ENCODE measurements around the gene SYPL1.

The SYPL1 gene

GRCh38 chr7:106068538-106068961, 43.6 kb downstream of the SYPL1 start:
- DNase-seq, result no peak

- DNase-seq, result no peak
Observed at GRCh38 chr7:106067678-106068077, 44.4 kb downstream of the SYPL1 start.

DNA sequence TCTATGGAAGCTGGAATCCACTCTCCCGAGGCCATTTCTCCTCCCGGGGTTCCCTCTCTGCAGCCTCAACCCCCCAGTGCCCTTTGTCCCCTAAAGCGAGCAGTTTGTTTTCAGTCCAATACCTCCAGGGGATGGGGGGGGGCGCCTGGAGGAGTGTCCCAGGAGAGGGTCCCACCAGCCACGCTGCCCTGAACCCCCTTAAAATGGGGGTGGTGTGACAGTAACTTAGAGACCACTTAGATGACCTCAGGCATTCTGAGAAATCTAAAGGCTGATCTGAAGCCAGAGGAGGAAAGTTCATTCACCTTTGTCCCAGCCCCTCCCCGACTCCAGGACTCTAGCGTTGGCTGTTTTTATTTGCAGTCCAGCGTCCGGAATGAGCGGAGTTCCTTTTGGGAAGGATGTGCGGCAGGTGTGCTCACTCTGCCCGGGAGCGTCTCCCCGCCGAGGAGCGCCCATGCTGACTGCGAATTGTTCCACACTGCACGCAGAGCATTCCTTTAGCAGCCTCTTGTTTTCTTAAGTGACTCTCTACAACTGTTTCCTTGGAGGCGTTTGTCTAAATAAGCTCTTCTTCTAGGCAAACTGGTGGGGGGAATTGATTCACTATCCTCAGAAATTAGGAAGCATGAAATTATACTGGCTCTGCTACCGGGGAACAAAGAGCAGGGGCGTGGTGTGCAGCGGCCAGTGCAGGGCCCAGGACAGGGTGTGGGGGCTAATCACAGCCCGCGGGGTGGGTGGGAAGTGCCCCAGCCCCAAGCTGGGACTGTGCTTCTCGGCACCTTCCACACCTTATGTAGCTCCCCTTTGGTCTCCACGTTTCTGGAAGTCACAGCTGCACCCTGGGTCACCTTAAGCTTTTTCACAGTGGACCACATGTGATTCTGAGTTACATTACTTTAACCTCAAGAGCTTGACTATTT, 46.3 kb downstream of the SYPL1 start:
- DNase-seq, result peak in 1 of 56 donors; percentile 20

DNA sequence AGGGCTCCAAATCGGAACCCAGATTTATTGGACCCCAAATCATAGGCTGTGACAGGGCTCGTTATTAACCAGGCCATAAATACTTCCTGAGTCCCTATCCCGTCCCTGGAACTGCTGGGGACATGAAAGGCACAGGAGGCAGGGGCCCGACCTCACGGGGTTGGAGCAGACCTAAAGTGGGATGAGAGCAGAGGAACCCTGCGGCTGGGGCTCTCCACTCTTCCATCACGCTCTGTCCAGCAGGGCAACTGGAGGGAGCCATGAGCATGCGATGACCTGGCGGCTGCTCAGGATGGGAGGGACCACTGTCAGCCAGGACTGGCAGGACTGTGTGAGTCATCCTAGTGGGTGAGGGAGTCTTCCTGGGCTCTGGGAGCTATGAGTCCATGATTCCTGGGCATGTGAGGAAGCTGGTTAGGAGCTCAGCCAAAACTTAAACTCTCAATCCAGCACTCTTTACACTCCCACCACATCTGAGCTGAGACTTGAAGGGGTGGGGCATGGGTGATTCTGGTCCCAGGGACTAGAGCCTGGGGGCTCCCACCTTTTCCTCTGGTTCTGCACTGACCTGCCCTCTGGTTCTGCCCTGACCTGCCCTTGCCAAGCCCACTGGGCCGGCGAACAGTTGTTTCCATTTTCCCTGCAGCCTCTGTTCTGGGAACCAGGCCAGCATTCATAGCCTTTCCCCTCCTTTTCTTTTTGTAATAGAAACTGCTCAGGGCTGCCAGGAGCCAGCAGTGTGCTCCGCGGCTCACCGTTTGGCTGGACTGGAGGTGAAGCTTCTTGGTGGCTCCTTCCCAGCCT, 47.1 kb downstream of the SYPL1 start:
- DNase-seq, result peak in 49 of 56 donors; percentile 13 to 79 (median 60)

DNA sequence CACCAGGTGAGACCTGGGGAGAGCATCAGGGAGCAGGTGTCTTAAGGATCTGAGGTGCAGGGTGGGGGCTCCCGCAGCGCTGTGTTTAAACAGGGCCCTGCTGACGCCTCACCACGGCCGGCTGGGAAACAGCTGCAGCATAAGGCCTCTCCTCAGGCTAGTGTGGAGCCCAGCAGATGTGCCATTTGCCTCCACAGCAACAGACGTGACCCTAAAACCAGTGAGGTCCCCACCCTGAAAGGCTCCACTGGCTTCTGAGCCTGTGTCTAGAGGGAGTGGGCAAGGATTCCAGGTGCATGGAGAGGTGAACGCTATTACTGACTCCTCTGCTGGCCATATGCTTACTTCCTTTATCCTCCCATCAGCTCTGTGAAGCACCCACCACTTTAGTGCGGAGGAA, 47.8 kb downstream of the SYPL1 start:
- no peak for DNase-seq

DNA sequence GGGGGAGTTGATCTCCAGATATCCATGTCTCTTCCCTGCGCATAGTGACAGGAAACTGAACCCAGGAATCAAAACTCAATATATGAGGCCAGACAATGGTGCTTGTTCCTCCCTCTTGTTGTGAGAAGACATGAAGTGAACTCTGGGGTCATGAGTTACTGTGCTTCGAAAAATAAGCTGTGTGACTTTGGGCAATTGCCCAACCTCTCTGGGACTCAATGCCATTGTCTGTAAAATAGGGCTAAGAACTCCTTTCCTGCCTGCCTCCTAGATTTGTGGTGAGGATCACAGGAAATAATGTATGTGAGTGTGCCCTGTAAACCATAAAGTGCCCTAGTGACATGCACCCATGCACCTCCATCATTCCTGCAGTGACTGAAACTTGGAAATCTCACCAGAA, 48.4 kb downstream of the SYPL1 start:
- no peak for DNase-seq

GRCh38 chr7:106063024-106063423, 49.1 kb downstream of the SYPL1 start:
- DNase-seq, result no peak

- DNase-seq, result no peak
Observed at GRCh38 chr7:106062521-106062931, 49.6 kb downstream of the SYPL1 start.

DNA sequence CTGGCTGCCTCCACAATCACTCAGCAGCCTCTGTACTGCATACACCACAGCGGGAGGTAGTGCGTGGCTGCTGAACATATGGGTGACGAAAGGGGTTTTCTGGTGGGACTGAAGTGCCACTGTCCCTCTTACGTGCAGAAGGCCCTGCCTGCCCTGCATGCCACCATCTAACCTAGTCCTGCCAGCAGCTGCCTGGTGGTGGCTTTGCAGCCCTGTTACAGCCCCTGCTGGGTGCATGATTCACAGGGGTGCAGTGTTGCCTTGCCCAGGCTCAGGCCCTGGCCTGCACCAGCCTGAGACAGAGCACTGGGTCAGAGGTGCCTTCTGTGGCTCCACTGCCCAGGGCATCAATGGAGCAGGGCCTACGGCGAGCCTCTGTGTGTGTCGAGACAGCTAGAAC, 50.1 kb downstream of the SYPL1 start:
- no peak for DNase-seq

GRCh38 chr7:106061301-106061979, 50.7 kb downstream of the SYPL1 start:
- DNase-seq, result no peak

DNA sequence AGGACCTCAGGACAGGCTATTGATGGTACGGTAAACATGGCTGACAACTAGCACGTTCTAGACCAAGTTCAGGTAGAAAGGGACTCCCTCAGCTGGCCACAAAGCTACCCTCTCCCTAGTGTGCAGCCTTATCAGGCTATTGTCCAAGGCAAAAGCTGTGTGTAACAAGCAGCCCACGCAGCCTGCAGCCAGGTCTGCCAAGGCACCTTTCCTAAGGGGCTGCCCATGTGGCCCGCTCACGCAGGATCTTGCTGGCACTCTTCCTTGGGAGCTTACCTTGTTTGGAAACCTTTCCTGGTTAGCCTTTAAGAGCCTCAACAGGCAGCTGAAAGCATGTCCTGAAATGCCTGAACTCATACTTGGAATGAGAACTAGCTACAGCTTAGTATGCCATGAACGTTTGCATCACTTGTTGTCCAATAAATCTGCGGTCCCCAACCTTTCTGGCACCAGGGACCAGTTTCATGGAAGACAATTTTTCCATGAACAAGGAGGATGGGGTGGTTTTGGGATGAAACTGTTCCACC, 51.7 kb downstream of the SYPL1 start:
- DNase-seq, result no peak

DNA sequence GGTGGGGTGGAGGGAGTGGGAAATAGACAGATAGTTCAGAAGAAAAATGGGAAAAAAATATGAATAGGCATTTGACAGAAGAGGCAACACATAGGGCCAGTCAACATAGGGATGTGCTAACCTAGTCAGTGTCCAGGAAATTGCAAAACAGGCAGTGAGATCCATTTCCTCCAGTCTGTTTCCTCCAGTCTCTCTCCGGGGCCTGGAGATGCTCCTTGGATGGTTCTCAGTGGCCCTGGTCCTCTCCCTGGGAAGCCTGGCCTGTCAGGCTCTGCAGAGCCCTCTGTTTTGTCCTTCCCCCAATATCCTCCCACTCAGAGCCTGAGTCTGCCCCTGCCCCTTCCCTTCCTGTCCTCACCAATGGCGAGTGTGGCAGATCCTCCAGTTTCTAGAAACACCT, 52.6 kb downstream of the SYPL1 start:
- DNase-seq, result no peak

GRCh38 chr7:106058928-106059324, 53.2 kb downstream of the SYPL1 start:
- peak in 2 of 56 donors; percentile 58 to 89 for DNase-seq

DNA sequence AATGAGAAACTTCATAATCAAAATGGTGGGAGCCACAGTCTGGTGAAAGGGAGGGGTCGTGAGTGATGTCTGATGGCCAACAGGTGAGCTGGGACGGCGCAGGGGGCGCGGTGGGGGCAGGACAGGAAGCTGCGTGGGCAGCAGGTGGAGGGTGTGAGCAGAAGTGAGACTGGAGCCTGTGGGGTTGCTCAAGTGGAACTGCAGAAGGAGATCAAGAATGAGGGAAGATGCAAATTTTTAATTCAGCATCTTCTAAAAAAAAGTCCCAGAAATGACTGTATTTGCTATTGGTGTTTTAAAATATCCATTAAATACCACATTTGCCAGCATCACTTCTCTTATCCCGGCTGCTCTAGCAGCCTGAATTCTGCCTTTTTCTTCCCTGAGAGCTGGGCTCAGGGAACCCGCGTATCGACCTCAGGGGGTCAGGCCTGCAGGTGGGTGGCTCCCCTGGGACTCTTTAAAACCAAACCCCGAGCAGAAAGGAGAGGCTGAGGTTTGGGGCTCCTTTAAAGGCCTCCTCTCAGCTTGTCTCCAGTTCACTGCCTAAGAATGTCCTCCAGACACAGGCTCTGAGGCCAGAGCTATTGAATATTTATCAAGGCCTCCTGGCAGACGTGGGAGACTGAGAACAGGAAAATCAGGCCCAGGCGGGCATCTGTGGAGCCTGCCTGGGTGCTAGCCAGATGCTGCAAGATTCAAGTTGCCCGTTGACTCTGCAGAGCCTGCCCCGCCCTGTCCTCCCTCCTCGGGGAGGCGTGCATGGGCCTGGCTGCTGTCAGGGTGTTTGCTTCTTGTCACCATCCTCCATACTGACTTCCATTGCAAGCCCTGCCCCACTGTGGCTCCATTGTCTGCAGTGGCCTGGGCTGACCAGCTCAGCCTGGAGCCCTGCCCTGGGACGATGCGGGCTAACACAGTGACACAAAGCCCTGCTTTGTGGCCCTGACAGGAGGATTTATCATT, 53.9 kb downstream of the SYPL1 start:
- DNase-seq, result peak; percentile 24 to 95 (median 83)

DNA sequence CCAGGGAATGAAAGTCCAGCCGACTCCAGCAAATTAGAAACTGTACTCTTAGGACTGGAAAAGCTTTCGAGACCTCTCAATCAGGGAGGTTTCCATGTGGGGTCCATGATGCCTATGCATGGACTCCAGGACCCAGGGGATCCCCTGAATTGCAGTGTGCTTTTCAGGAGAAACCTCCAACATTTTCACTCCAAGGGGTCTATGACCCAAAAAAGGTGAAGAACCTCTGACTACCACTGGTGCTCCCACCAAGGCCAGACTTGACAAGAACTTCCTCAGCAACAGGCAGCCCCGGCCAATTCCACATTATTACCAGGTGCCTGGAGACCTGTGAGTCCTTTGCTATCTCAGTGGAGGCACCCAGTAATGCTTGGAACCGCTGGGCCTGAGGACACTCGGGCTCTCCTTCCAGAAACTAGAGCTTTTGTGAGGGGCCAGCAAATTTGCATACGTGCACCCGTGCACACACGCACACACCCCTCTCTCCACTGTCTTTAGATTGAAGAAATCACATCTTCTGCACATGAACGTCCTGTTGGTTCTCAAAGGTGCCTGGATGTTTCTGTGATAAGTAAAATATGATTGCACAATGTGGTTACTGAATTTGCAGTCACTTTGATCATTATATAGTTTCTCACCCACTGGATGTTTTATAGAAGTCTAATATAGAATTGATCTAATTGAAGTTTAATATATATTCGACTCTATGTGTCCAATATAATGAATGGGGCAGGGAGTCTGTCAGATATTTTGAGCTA, 54.7 kb downstream of the SYPL1 start:
- peak in 1 of 56 donors; percentile 39 for DNase-seq

DNA sequence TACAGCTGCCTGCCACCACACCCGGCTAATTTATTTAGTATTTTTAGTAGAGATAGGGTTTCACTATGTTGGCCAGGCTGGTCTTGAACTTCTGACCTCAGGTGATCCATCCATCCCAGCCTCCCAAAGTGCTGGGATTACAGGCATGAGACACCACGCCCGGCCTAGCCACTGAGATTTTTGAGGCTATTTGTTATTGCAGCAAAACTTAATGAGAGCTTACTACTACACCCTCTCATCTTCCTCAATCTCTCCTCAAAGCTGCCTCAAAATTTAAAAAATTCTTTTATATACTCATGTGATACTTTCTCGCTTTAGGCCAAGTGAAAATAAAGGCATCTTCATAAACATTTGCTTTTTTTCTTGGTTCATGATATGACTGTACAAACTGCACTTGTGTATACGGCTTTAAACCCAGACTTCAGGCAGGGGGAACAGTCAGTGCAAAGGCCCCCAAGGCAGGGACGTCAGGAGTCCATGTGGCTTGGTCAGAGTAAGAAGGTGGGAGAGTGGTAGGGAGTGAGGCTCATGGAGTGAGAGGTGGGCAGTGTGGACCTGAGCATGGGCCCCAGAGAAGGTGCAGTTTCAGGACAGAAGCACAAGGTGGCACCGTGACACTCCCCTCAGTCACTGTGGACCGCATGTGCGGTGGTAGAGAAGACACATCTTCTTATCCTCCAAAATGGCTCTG, 55.5 kb downstream of the SYPL1 start:
- DNase-seq, result peak in 51 of 56 donors; percentile 8 to 82 (median 42)

DNA sequence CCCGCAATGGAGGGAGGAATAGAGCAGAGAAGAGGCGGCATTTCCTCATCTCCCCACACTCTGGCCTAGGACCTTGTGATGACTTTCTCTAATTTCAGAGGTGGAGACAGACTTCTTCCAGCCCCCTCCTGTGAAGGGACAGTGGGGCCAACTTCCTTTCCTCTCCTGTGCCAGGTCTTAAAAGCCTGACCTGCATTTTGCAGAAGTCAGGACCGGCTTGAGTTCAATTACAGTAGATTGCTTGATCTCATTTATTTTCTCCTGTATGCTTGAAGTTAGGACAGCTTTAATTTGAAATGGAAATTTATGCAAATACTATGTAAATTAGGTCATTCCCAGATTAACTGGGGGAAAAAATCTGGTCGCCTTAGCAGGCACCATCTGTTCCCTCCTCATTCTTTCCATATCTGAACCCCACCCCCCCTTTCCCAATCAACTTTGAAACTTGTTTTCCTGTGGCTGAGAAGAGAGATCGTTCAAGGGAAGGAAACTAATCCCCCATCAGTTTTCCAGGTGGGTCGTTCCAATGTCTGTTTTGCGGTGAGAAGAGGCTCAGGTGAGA, 57.1 kb downstream of the SYPL1 start:
- no peak for DNase-seq

- DNase-seq, result no peak
Observed at GRCh38 chr7:106054156-106054910, 57.8 kb downstream of the SYPL1 start.
